OCI-LY3 (cell line): Measurements from ENCODE around the gene C11orf21.

ENCODE experiments used
- EZH2phosphoT487 ChIP-seq: fragments of 200-600 bp; shearing (Covaris generic); IDR thresholded peaks from 2 replicates; pipeline ENCODE4 v1.6.1; 2018; ENCODE audit warnings: antibody characterized with exemption, mixed run types, low read depth
- TF ChIP-seq, protein P1 (sequence below): fragments of 200-600, 300-600 bp; sonication (generic); IDR thresholded peaks from 2 replicates; pipeline ENCODE4 v1.5.1; 2014; ENCODE audit warnings: antibody characterized with exemption, low read length, low read depth

DNA sequence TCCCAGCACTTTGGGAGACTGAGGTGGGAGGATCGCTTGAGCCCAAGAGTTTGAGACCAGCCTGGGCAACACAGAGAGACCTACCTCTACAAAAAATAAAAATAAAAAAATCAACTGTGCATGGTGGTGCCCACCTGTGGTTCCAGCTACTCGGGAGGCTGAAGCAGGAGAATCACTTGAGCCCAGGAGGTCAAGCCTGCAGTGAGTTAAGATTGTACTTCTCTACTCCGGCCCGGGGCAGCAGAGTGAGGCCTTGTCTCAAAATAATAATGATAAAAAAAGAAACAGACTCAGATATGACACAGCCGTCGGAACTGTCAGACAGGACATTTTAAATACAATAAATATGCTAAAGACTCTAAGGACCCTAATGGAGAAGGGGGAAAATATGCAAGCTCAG, 49.7 kb downstream of the C11orf21 start:
- TF ChIP-seq, protein P1, sequence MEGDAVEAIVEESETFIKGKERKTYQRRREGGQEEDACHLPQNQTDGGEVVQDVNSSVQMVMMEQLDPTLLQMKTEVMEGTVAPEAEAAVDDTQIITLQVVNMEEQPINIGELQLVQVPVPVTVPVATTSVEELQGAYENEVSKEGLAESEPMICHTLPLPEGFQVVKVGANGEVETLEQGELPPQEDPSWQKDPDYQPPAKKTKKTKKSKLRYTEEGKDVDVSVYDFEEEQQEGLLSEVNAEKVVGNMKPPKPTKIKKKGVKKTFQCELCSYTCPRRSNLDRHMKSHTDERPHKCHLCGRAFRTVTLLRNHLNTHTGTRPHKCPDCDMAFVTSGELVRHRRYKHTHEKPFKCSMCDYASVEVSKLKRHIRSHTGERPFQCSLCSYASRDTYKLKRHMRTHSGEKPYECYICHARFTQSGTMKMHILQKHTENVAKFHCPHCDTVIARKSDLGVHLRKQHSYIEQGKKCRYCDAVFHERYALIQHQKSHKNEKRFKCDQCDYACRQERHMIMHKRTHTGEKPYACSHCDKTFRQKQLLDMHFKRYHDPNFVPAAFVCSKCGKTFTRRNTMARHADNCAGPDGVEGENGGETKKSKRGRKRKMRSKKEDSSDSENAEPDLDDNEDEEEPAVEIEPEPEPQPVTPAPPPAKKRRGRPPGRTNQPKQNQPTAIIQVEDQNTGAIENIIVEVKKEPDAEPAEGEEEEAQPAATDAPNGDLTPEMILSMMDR = no peak
- TF ChIP-seq EZH2phosphoT487 = no peak
